ENCODE results near the gene UNK.

DNA sequence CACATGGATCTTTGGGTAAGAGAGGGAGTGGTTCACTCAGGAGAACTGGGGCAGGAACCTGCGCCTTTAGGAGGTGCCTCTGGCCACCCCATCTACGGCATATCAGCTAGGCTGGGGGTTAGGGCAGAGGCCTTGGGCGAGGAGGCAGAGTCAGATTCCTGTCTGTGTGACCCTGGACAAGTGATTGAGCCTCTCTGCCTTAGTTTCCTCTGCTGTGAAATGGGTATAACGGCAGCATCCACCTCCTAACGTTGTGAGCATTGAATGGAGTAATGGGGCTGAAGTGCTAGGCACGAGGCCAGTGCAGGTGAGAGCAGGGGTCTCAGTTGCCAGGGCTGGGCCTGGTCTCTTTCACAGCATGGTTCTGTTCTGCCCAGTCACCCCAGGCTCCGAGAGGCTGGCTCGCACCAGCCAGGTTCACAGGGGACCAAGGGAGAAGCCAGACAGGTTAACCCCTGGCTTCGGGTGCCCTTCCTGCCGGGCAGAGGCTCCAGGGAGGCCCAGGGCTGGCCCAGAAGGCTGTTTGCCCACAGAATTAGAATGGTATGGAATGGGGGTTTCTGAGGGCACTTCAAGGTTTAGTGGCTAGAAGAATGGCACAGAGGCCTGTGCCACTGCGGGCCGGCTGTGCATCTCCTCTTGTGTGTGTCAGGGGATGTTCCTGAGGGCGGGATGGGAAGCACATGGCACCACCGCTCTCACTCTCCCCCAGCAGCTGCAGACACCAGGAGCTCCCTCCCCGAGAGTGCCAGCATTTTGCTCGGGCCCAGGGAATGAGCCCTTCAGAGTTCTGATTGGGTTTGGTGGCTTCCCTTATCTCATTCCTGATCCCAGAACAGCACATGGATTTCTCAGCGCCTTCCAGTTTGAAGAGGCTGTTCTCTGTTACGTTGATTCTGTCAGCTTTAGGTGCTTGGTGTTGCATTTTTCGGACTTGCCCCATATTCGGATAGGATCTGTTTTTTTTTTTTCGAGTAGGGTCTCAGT, 35.8 kb downstream of the UNK start:
- TF ChIP-seq, protein P1, sequence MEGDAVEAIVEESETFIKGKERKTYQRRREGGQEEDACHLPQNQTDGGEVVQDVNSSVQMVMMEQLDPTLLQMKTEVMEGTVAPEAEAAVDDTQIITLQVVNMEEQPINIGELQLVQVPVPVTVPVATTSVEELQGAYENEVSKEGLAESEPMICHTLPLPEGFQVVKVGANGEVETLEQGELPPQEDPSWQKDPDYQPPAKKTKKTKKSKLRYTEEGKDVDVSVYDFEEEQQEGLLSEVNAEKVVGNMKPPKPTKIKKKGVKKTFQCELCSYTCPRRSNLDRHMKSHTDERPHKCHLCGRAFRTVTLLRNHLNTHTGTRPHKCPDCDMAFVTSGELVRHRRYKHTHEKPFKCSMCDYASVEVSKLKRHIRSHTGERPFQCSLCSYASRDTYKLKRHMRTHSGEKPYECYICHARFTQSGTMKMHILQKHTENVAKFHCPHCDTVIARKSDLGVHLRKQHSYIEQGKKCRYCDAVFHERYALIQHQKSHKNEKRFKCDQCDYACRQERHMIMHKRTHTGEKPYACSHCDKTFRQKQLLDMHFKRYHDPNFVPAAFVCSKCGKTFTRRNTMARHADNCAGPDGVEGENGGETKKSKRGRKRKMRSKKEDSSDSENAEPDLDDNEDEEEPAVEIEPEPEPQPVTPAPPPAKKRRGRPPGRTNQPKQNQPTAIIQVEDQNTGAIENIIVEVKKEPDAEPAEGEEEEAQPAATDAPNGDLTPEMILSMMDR (IDR thresholded peaks at IDR 0.05), result no peak
- TF ChIP-seq POLR2A (IDR thresholded peaks at IDR 0.05), result no peak

All from right lobe of liver (tissue), 4 donors.